HEK293 (cell line): Measurements from ENCODE around the gene MLLT3.

Source experiments
- CTCF ChIA-PET: fragments of 350-600 bp; formaldehyde crosslinking; extraction: SDS; loops from one replicate; lab custom pipeline; 2021; ENCODE audit warnings: antibody characterized with exemption; lab: Yijun Ruan, JAX
- POLR2A ChIA-PET: fragments of 300-600 bp; formaldehyde crosslinking; extraction: SDS; loops from one replicate; lab custom pipeline; 2020; ENCODE audit warnings: antibody characterized with exemption, inconsistent platforms; lab: Yijun Ruan, JAX
- H3K27ac ChIP-seq: fragments of 200-500 bp; sonication (Bioruptor generic); 2 replicates; pipeline ENCODE4 v1.5.1; 2014; ENCODE audit warnings: low read depth, low read length, control low read depth, inconsistent platforms; ENCODE audit errors: extremely low read depth
- H3K36me3 ChIP-seq, 2 experiments: fragments of 200-500 bp in 1 of 2; sonication (Bioruptor generic) in 1 of 2; 1 replicate in 1 of 2; 2 replicates in 1 of 2; pipeline ENCODE4 v1.5.1; 2014 to 2017; ENCODE audit warnings: inconsistent platforms in 2 of 2, low read length in 2 of 2; ENCODE audit not compliant: control insufficient read depth in 2 of 2, insufficient read depth in 1 of 2
- H3K4me1 ChIP-seq: fragments of 200-500 bp; sonication (Bioruptor generic); 2 replicates; pipeline ENCODE4 v1.5.1; 2014; ENCODE audit warnings: mild to moderate bottlenecking, low read length, inconsistent platforms; ENCODE audit not compliant: control insufficient read depth, insufficient read depth
- H3K4me3 ChIP-seq: 2 replicates; pipeline ENCODE4 v1.5.1; 2011; ENCODE audit warnings: low read depth, mild to moderate bottlenecking, control low read depth, low read length, moderate library complexity
- H3K9me3 ChIP-seq: fragments of 200-500 bp; sonication (Bioruptor generic); 2 replicates; pipeline ENCODE4 v1.5.1; 2014; ENCODE audit warnings: low read depth, low read length, inconsistent platforms; ENCODE audit not compliant: control insufficient read depth, insufficient read depth
- FEZF1 ChIP-seq: fragments of 450-650 bp; formaldehyde crosslinking; IDR thresholded peaks from 2 replicates; pipeline ENCODE4 v1.5.1; 2016; ENCODE audit warnings: missing biosample characterization, missing genetic modification characterization
- HOXA7 ChIP-seq: sonication (generic); formaldehyde crosslinking; IDR thresholded peaks from 2 replicates; pipeline ENCODE4 v1.8.1; 2022; ENCODE audit warnings: missing genetic modification reagents, borderline replicate concordance
- KLF7 ChIP-seq: fragments of 450-650 bp; formaldehyde crosslinking; IDR thresholded peaks from 2 replicates; pipeline ENCODE4 v1.5.1; 2016; ENCODE audit warnings: missing biosample characterization, missing genetic modification characterization, borderline replicate concordance
- SALL2 ChIP-seq: fragments of 450-650 bp; formaldehyde crosslinking; IDR thresholded peaks from 2 replicates; pipeline ENCODE4 v1.5.0; 2017; ENCODE audit warnings: missing biosample characterization, mild to moderate bottlenecking, missing genetic modification characterization, borderline replicate concordance
- ZBTB8A ChIP-seq: fragments of 450-650 bp; formaldehyde crosslinking; IDR thresholded peaks from 2 replicates; pipeline ENCODE4 v1.5.1; 2016; ENCODE audit warnings: missing biosample characterization, missing genetic modification characterization
- ZFP3 ChIP-seq: fragments of 450-650 bp; formaldehyde crosslinking; IDR thresholded peaks from 2 replicates; pipeline ENCODE4 v1.5.1; 2016; ENCODE audit warnings: low read depth, missing biosample characterization, missing genetic modification characterization
- ZNF16 ChIP-seq: fragments of 450-650 bp; formaldehyde crosslinking; IDR thresholded peaks from 2 replicates; pipeline ENCODE4 v1.5.1; 2016; ENCODE audit warnings: low read depth, missing biosample characterization, missing genetic modification characterization
- ZNF248 ChIP-seq: fragments of 450-650 bp; formaldehyde crosslinking; IDR thresholded peaks from 2 replicates; pipeline ENCODE4 v1.5.1; 2017; ENCODE audit warnings: missing biosample characterization, missing genetic modification characterization
- ZNF341 ChIP-seq: fragments of 450-650 bp; formaldehyde crosslinking; IDR thresholded peaks from 2 replicates; pipeline ENCODE4; 2016; ENCODE audit warnings: low read depth, missing biosample characterization, missing genetic modification characterization
- ZNF394 ChIP-seq: fragments of 450-650 bp; formaldehyde crosslinking; IDR thresholded peaks from 2 replicates; pipeline ENCODE4 v1.5.1; 2016; ENCODE audit warnings: missing biosample characterization, missing genetic modification characterization, mild to moderate bottlenecking, moderate library complexity, borderline replicate concordance
- ZNF626 ChIP-seq: fragments of 450-650 bp; sonication (Bioruptor Pico); formaldehyde crosslinking; IDR thresholded peaks from 2 replicates; pipeline ENCODE4 v1.5.1; 2018; ENCODE audit warnings: missing biosample characterization, missing genetic modification characterization, inconsistent platforms
- ZNF664 ChIP-seq: fragments of 450-650 bp; formaldehyde crosslinking; IDR thresholded peaks from 2 replicates; pipeline ENCODE4 v1.5.1; 2016; ENCODE audit warnings: missing biosample characterization, missing genetic modification characterization
- ZNF707 ChIP-seq: fragments of 450-650 bp; formaldehyde crosslinking; IDR thresholded peaks from 2 replicates; pipeline ENCODE4 v1.5.1; 2016; ENCODE audit warnings: missing biosample characterization, missing genetic modification characterization
- ZNF843 ChIP-seq: fragments of 450-650 bp; formaldehyde crosslinking; IDR thresholded peaks from 2 replicates; pipeline ENCODE4 v1.5.1; 2016; ENCODE audit warnings: missing biosample characterization, missing genetic modification characterization
- ZSCAN23 ChIP-seq: fragments of 450-650 bp; formaldehyde crosslinking; IDR thresholded peaks from 2 replicates; pipeline ENCODE4 v1.5.1; 2016; ENCODE audit warnings: missing biosample characterization, missing genetic modification characterization
- TF ChIP-seq, protein P1 (sequence below): fragments of 450-650 bp; formaldehyde crosslinking; IDR thresholded peaks from 2 replicates; pipeline ENCODE4 v1.5.1; 2017; ENCODE audit warnings: missing biosample characterization, missing genetic modification characterization
- TF ChIP-seq, protein P2 (sequence below): fragments of 450-650 bp; formaldehyde crosslinking; IDR thresholded peaks from 2 replicates; pipeline ENCODE4 v1.5.1; 2016; ENCODE audit warnings: missing biosample characterization, missing genetic modification characterization, borderline replicate concordance

The MLLT3 gene

DNA sequence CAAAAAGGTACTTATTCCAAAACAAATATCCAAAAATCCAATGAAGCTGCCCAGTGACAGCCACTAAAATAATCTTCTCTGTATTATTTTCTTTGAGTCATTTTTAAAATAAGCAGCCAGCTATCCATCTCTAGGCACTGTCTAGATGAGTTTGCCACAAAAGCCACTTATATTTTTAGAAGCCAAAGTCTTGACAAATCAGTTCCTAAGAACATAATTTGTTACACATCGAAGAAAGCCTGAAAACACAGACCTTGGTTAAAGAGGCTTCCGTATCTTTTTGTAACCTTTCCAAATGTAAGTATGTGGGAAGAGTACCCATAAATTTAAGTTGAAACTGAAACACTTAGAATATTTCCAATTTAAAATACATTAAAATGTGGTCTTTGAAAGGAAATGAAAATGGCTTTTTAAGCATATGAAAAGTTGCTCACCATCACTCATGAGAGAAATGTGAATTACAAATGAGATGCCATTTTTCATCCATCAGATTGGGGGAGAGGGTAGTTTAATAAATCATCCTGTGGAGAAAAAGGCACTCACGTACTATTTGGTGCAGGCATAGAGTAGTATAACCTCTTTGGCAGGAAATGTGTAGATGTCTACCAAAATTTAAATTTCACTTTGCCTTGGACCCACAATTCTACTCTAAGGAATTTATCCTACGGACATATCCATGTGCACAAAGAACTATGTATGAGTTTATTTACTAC lies 180.4 kb downstream of the MLLT3 start:
- H3K4me1 ChIP-seq: peaks cover 15% of the 10 kb centered on the region
- peaks cover 0 to 4% of the 10 kb centered on the region in 2 experiments; a peak in 1 of 3 replicates for H3K36me3 ChIP-seq
- no peak overlapping the region for H3K27ac ChIP-seq
- no peak overlapping the region for H3K4me3 ChIP-seq
- ChIA-PET CTCF (interaction anchor here (0.6 kb wide), 1 partner anchor 169 kb away, joined by 6 read pairs; no protein-coding TSS in a partner anchor), POLR2A (no interaction called here)
- no peaks in the 10 kb centered on the region for H3K9me3 ChIP-seq
- TF ChIP-seq ZNF16 (tag by site-specific recombination) (no peak), ZNF707 (no peak), FEZF1 (tag by site-specific recombination) (no peak), SALL2 (no peak), KLF7 (no peak), ZFP3 (tag by site-specific recombination) (no peak), ZNF843 (tag by site-specific recombination) (no peak), ZNF626 (tag by site-specific recombination) (no peak), ZSCAN23 (tag by site-specific recombination) (no peak), ZNF248 (tag by site-specific recombination) (no peak), ZNF664 (tag by site-specific recombination) (no peak), ZBTB8A (tag by site-specific recombination) (no peak), HOXA7 (CRISPR knock-in tag) (no peak)

DNA sequence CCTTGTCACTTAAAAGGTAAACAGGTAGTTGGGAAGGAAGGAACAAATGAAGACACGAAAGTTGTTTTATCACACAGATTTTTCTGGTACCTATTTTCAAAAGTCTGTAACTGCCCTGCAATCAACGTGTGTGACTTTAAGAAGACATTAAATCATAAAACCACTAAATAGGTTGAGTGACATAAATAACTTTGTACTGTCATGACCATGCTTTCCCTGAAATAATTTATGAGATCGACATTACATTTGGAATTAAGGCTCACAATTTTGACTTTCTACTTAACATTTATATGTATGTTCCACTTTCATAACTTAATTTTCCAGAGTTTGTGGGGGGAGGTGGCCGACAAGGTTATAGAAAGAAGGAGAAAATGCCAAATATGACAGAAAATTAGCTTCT lies 181.1 kb downstream of the MLLT3 start:
- H3K27ac ChIP-seq: no peak overlapping the region
- no peaks in the 10 kb centered on the region for H3K9me3 ChIP-seq
- ChIA-PET POLR2A (no interaction called here), CTCF (interaction anchor here (0.6 kb wide), 1 partner anchor 59 kb away, joined by 5 read pairs; no protein-coding TSS in a partner anchor)
- H3K4me3 ChIP-seq: no peak overlapping the region
- TF ChIP-seq, protein P1, sequence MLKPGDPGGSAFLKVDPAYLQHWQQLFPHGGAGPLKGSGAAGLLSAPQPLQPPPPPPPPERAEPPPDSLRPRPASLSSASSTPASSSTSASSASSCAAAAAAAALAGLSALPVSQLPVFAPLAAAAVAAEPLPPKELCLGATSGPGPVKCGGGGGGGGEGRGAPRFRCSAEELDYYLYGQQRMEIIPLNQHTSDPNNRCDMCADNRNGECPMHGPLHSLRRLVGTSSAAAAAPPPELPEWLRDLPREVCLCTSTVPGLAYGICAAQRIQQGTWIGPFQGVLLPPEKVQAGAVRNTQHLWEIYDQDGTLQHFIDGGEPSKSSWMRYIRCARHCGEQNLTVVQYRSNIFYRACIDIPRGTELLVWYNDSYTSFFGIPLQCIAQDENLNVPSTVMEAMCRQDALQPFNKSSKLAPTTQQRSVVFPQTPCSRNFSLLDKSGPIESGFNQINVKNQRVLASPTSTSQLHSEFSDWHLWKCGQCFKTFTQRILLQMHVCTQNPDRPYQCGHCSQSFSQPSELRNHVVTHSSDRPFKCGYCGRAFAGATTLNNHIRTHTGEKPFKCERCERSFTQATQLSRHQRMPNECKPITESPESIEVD (tag by site-specific recombination): peak; percentile 52; the same call in 1 of the 2 replicates
- TF ChIP-seq ZNF394 (tag by site-specific recombination) (no peak), ZNF341 (no peak)
- TF ChIP-seq, protein P2, sequence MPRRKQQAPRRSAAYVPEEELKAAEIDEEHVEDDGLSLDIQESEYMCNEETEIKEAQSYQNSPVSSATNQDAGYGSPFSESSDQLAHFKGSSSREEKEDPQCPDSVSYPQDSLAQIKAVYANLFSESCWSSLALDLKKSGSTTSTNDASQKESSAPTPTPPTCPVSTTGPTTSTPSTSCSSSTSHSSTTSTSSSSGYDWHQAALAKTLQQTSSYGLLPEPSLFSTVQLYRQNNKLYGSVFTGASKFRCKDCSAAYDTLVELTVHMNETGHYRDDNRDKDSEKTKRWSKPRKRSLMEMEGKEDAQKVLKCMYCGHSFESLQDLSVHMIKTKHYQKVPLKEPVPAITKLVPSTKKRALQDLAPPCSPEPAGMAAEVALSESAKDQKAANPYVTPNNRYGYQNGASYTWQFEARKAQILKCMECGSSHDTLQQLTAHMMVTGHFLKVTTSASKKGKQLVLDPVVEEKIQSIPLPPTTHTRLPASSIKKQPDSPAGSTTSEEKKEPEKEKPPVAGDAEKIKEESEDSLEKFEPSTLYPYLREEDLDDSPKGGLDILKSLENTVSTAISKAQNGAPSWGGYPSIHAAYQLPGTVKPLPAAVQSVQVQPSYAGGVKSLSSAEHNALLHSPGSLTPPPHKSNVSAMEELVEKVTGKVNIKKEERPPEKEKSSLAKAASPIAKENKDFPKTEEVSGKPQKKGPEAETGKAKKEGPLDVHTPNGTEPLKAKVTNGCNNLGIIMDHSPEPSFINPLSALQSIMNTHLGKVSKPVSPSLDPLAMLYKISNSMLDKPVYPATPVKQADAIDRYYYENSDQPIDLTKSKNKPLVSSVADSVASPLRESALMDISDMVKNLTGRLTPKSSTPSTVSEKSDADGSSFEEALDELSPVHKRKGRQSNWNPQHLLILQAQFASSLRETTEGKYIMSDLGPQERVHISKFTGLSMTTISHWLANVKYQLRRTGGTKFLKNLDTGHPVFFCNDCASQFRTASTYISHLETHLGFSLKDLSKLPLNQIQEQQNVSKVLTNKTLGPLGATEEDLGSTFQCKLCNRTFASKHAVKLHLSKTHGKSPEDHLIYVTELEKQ (tag by site-specific recombination): no peak
- H3K4me1 ChIP-seq: peaks cover 15% of the 10 kb centered on the region
- H3K36me3 ChIP-seq: peaks cover 0 to 4% of the 10 kb centered on the region in 2 experiments; a peak in 1 of 3 replicates
